ELR (cell line): ENCODE measurements around the gene APOBR.
"Not testable (repeated sequence)": the region's sequence is repeated elsewhere in the genome, so short reads cannot be mapped to it uniquely, and the experiment has no call there.

Experiments used
- DNase-seq: peaks from one replicate; pipeline ENCODE4 v3.0.0-alpha.2; 2015; ENCODE audit warnings: low read depth

Gene APOBR

GRCh38 chr16:28497861-28498599 lies 3.6 kb downstream of the APOBR start:
- DNase-seq: no peak

GRCh38 chr16:28498666-28499381 lies 4.4 kb downstream of the APOBR start:
- DNase-seq: no peak

GRCh38 chr16:28499854-28500253 lies 5.4 kb downstream of the APOBR start:
- no peak for DNase-seq

GRCh38 chr16:28500476-28501180 lies 6.2 kb downstream of the APOBR start:
- DNase-seq: not testable (repeated sequence)

- DNase-seq: no peak
These were observed 7.1 kb downstream of the APOBR start for GRCh38 chr16:28501258-28502232.

GRCh38 chr16:28502290-28502689 lies 7.8 kb downstream of the APOBR start:
- DNase-seq: no peak

- DNase-seq: peak; percentile 28
These were observed 9.2 kb downstream of the APOBR start for GRCh38 chr16:28503470-28504259.

- no peak for DNase-seq
These were observed 10.4 kb downstream of the APOBR start for GRCh38 chr16:28504707-28505404.

- DNase-seq: no peak
These were observed 11.2 kb downstream of the APOBR start for GRCh38 chr16:28505489-28506137.

- no peak for DNase-seq
These were observed 16.6 kb downstream of the APOBR start for GRCh38 chr16:28511031-28511430.

GRCh38 chr16:28511801-28512789 lies 17.7 kb downstream of the APOBR start:
- no peak for DNase-seq

GRCh38 chr16:28513484-28514181 lies 19.2 kb downstream of the APOBR start:
- no peak for DNase-seq

- no peak for DNase-seq
These were observed 19.8 kb downstream of the APOBR start for GRCh38 chr16:28514246-28514645.

- DNase-seq: no peak
These were observed 26.2 kb downstream of the APOBR start for GRCh38 chr16:28520672-28521071.

GRCh38 chr16:28521436-28521835 lies 27.0 kb downstream of the APOBR start:
- DNase-seq: no peak

- DNase-seq: no peak
These were observed 28.3 kb downstream of the APOBR start for GRCh38 chr16:28522792-28523191.

GRCh38 chr16:28524681-28525171 lies 30.3 kb downstream of the APOBR start:
- DNase-seq: no peak
